Keratinocyte (primary cell): ENCODE measurements around the gene BRSK1. TPM values are rescaled to one million over a fixed set of nuclear protein-coding genes. Genes with fewer than 3 reads are reported as not detected.

Experiments used
- DNase-seq: peaks from one replicate; pipeline ENCODE4 v3.0.0-alpha.2; 2011; ENCODE audit warnings: low read depth, missing footprints, low spot score
- FAIRE-seq: peaks from 2 replicates; lab custom pipeline; 2011; peaks lifted over from hg19 to GRCh38; lab: Jason Lieb, UNC
- H2AFZ ChIP-seq: 2 replicates; pipeline ENCODE4 v1.6.0; 2012; ENCODE audit warnings: low read length, control low read depth, inconsistent platforms; ENCODE audit not compliant: control insufficient read depth
- H3K27ac ChIP-seq: 2 replicates; pipeline ENCODE4 v1.5.1; 2011; ENCODE audit warnings: low read length; ENCODE audit not compliant: control insufficient read depth, insufficient read depth
- H3K27me3 ChIP-seq: 3 replicates; pipeline ENCODE4 v1.6.0; 2011; ENCODE audit warnings: low read length; ENCODE audit not compliant: control insufficient read depth, insufficient read depth; ENCODE audit errors: extremely low read depth
- H3K36me3 ChIP-seq, 2 experiments: 2 replicates in 1 of 2; 3 replicates in 1 of 2; pipeline ENCODE4 v1.5.1; 2011; ENCODE audit warnings: low read length in 2 of 2, mild to moderate bottlenecking in 1 of 2; ENCODE audit not compliant: control insufficient read depth in 2 of 2, insufficient read depth in 2 of 2; ENCODE audit errors: extremely low read depth in 1 of 2
- H3K4me1 ChIP-seq: 3 replicates; pipeline ENCODE4 v1.5.1; 2011; ENCODE audit warnings: low read length; ENCODE audit not compliant: control insufficient read depth, insufficient read depth; ENCODE audit errors: extremely low read depth
- H3K4me2 ChIP-seq: 3 replicates; pipeline ENCODE4 v1.6.0; 2011; ENCODE audit warnings: low read depth, low read length; ENCODE audit not compliant: control insufficient read depth, insufficient read depth; ENCODE audit errors: extremely low read depth
- H3K4me3 ChIP-seq, 3 experiments: fragments of 200-600 bp in 1 of 3; sonication (generic) in 1 of 3; 2 replicates in 2 of 3; 3 replicates in 1 of 3; pipeline ENCODE4 v1.5.1; 2011 to 2016; ENCODE audit warnings: low read length in 3 of 3, mild to moderate bottlenecking in 3 of 3, control low read depth in 2 of 3, inconsistent platforms in 1 of 3, low read depth in 1 of 3, mixed read lengths in 1 of 3, mixed run types in 1 of 3, moderate library complexity in 1 of 3; ENCODE audit not compliant: control insufficient read depth in 2 of 3, insufficient read depth in 2 of 3; ENCODE audit errors: extremely low read depth in 1 of 3
- H3K79me2 ChIP-seq: 2 replicates; pipeline ENCODE4 v1.6.0; 2012; ENCODE audit warnings: low read length; ENCODE audit not compliant: control insufficient read depth, insufficient read depth
- H3K9ac ChIP-seq: 3 replicates; pipeline ENCODE4 v1.6.0; 2011; ENCODE audit warnings: low read length; ENCODE audit not compliant: control insufficient read depth, insufficient read depth; ENCODE audit errors: extremely low read depth
- H3K9me1 ChIP-seq: 3 replicates; pipeline ENCODE4 v1.6.0; 2011; ENCODE audit warnings: low read length; ENCODE audit not compliant: control insufficient read depth, insufficient read depth; ENCODE audit errors: extremely low read depth
- H3K9me3 ChIP-seq: 2 replicates; pipeline ENCODE4 v1.5.1; 2012; ENCODE audit warnings: low read depth, low read length; ENCODE audit not compliant: control insufficient read depth
- H4K20me1 ChIP-seq: 3 replicates; pipeline ENCODE4 v1.6.0; 2011; ENCODE audit warnings: low read length; ENCODE audit not compliant: control insufficient read depth, insufficient read depth; ENCODE audit errors: extremely low read depth
- EZH2 ChIP-seq: IDR thresholded peaks from one replicate; pipeline ENCODE4 v1.6.1; 2012; ENCODE audit warnings: inconsistent platforms, mild to moderate bottlenecking, low read length, moderate library complexity
- dilution Hi-C: fragments of 300-500 bp; cut with MboI; formaldehyde crosslinking; loops from one replicate; pipeline ENCODE4 v1.7.0; 2020; ENCODE audit warnings: low sequenced_read_pairs; ENCODE audit not compliant: extremely low pct_ligation_motif_present
- polyA plus RNA-seq, 5 experiments: library from polyadenylated mRNA; depleted of rRNA in 3 of 5; stranded (reverse) in 3 of 5; stranded (forward) in 1 of 5; unstranded in 1 of 5; fragments of >200 nt; gene quantifications; 1 replicate in 1 of 5; 2 replicates in 3 of 5; 3 replicates in 1 of 5; pipeline versions ENCODE4 v1.2.1 to v1.2.3, GENCODE V29; 2011 to 2012; ENCODE audit warnings: missing spikeins in 2 of 5, low read depth in 1 of 5, low replicate concordance in 1 of 5
- TF ChIP-seq, protein P1 (sequence below), 3 experiments: IDR thresholded peaks in 1 of 3; conservative IDR thresholded peaks in 1 of 3; optimal IDR thresholded peaks in 1 of 3; 2 replicates in 2 of 3; 3 replicates in 1 of 3; pipeline versions ENCODE3 to v1.5.1; 2011; ENCODE audit warnings: low read length in 3 of 3, mild to moderate bottlenecking in 3 of 3, moderate library complexity in 2 of 3, control low read depth in 1 of 3, inconsistent platforms in 1 of 3; ENCODE audit not compliant: insufficient read depth in 2 of 3; ENCODE audit errors: extremely low read depth in 1 of 3

The BRSK1 gene
- polyA plus RNA-seq, 1 donor (not counting 4 experiments of a cell fraction or from before 2014, with no cell fraction given), result 0.46 TPM

DNA sequence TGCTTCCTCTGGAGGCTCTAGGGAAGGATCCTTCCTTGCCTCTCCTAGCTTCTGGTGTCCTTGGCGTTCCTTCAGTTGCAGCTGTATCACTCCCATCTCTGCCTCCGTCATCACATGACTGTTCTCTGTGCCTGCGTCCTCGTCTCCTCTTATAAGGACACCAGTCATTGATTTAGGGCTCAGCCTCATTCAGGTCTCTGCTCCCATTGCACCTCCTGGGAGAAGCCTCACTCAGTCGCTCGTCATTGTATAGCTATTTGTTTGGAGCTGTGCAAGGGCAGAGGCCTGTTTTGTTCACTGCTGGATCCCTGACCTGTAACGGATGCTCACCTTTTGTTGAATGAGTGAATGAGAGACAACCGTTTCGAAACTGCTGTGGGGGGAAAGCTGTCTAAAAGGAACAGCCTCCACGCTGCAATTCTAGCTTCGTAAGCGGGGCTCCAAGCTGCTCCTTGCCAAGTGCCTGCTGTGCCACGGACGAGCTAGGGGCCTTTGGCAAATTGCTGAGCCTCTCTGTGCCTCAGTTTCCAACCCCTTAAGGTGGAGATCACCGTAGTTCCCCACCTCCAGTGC, 17.2 kb downstream of the BRSK1 start:
- Histone ChIP-seq H2AFZ (peak overlapping the region; percentile 96), H4K20me1 (no peaks in the 10 kb centered on the region), H3K9ac (no peak overlapping the region), H3K9me1 (no peaks in the 10 kb centered on the region), H3K27ac (no peak overlapping the region), H3K4me1 (peaks cover 2% of the 10 kb centered on the region), H3K36me3 (no peaks in the 10 kb centered on the region), H3K4me3 (no peak overlapping the region), H3K79me2 (no peaks in the 10 kb centered on the region), H3K9me3 (no peaks in the 10 kb centered on the region), H3K4me2 (no peak overlapping the region), H3K27me3 (no peaks in the 10 kb centered on the region)
- dilution Hi-C loops, result no loop called here
- DNase-seq (no peak), FAIRE-seq (no peak)
- TF ChIP-seq EZH2, result no peak
- TF ChIP-seq, protein P1, sequence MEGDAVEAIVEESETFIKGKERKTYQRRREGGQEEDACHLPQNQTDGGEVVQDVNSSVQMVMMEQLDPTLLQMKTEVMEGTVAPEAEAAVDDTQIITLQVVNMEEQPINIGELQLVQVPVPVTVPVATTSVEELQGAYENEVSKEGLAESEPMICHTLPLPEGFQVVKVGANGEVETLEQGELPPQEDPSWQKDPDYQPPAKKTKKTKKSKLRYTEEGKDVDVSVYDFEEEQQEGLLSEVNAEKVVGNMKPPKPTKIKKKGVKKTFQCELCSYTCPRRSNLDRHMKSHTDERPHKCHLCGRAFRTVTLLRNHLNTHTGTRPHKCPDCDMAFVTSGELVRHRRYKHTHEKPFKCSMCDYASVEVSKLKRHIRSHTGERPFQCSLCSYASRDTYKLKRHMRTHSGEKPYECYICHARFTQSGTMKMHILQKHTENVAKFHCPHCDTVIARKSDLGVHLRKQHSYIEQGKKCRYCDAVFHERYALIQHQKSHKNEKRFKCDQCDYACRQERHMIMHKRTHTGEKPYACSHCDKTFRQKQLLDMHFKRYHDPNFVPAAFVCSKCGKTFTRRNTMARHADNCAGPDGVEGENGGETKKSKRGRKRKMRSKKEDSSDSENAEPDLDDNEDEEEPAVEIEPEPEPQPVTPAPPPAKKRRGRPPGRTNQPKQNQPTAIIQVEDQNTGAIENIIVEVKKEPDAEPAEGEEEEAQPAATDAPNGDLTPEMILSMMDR (optimal IDR thresholded peaks at IDR 0.05 in 1 of 3, IDR thresholded peaks at IDR 0.05 in 1 of 3, conservative IDR thresholded peaks at IDR 0.05 in 1 of 3; ENCODE audit: extremely low read depth in 1 of 3, insufficient read depth in 2 of 3, low read length in 3 of 3), result no peak

DNA sequence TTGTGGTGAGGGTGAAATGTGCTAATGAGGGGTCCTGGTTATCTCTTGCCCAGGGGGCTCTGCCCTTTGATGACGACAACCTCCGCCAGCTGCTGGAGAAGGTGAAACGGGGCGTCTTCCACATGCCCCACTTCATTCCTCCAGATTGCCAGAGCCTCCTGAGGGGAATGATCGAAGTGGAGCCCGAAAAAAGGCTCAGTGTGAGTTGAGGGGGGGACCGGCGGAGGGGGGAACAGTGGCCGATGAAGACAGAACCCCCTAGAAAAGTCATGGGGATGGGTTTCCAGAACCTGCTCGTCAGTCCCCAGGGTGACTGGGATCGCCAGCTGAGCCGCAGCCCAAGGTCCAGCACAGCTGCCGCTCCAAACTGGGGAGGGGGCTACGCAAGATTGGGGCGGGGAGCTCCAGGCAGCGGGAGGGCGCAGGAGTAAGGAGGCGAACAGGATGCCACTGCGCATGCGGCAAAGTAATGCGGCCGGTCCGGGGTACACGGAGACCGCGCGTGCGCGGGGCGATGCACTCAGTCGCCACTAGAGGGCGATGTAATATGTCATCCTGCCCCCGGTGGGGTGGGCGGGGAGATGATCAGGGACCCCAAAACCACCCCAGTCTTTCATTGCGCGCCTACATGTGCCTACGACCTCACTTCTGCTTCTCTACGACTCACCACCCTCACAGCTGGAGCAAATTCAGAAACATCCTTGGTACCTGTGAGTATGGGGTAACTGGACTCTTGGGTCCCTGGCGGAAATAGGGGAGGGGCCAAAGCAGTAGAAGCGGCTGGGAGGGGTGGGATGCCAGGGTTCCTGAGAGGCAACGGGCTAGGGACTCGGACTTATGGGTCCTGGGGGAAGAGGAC, 17.9 kb downstream of the BRSK1 start:
- Histone ChIP-seq H4K20me1 (no peaks in the 10 kb centered on the region), H3K36me3 (no peaks in the 10 kb centered on the region), H3K9me1 (no peaks in the 10 kb centered on the region), H3K4me1 (peaks cover 2% of the 10 kb centered on the region), H3K9me3 (no peaks in the 10 kb centered on the region), H3K4me2 (peak overlapping the region; percentile 67), H3K27ac (no peak overlapping the region), H3K79me2 (no peaks in the 10 kb centered on the region), H3K4me3 (peak overlapping the region; percentile 32 to 59 (median 35)), H2AFZ (peak overlapping the region; percentile 96), H3K27me3 (no peaks in the 10 kb centered on the region), H3K9ac (peak overlapping the region; percentile 54)
- TF ChIP-seq, protein P1 (optimal IDR thresholded peaks at IDR 0.05 in 1 of 3, IDR thresholded peaks at IDR 0.05 in 1 of 3, conservative IDR thresholded peaks at IDR 0.05 in 1 of 3; ENCODE audit: extremely low read depth in 1 of 3, insufficient read depth in 2 of 3, low read length in 3 of 3), result peak; percentile 76 to 97 (median 95)
- TF ChIP-seq EZH2, result no peak
- peak; percentile 56 for FAIRE-seq
- peak; percentile 11 for DNase-seq
- dilution Hi-C loops, result no loop called here
